GM19372 (cell line): ENCODE data around the gene BARD1.
A peak's percentile ranks its signal among the peaks of the same experiment; 100 is the strongest.
"Not testable (repeated sequence)": the region's sequence is repeated elsewhere in the genome, so short reads cannot be mapped to it uniquely, and the experiment has no call there.

ENCODE experiments used
- ATAC-seq: cut with Tn5 transposase; IDR thresholded peaks from one replicate; pipeline ENCODE4 v1.9.1; 2021; ENCODE audit warnings: mild to moderate bottlenecking, low read depth, moderate library complexity; ENCODE audit not compliant: unreplicated experiment

BARD1 gene

GRCh38 chr2:214808981-214809750 lies at the start of gene BARD1:
BARD1 (minus strand) TSS chr2:214809683; CDS start chr2:214809569, 114 bp downstream.
- ATAC-seq: peak; percentile 20

GRCh38 chr2:214856137-214856536 lies 46.7 kb upstream of the BARD1 start:
- ATAC-seq: no peak

GRCh38 chr2:214853906-214854305 lies 44.4 kb upstream of the BARD1 start:
- ATAC-seq: no peak

GRCh38 chr2:214843823-214844222 lies 34.3 kb upstream of the BARD1 start:
- no peak for ATAC-seq

- peak; percentile 73 for ATAC-seq
Measured at GRCh38 chr2:214839464-214839863, 30.0 kb upstream of the BARD1 start.

GRCh38 chr2:214837466-214837865 lies 28.0 kb upstream of the BARD1 start:
- no peak for ATAC-seq

- ATAC-seq: no peak
Measured at GRCh38 chr2:214836568-214836967, 27.1 kb upstream of the BARD1 start.

- ATAC-seq: peak; percentile 75
Measured at GRCh38 chr2:214830794-214831346, 21.4 kb upstream of the BARD1 start.

- ATAC-seq: no peak
Measured at GRCh38 chr2:214816008-214816533, 6.6 kb upstream of the BARD1 start.

GRCh38 chr2:214810671-214811070 lies 1.2 kb upstream of the BARD1 start:
- ATAC-seq: no peak

GRCh38 chr2:214809751-214810564 lies 475 bp upstream of the BARD1 start:
- peak; percentile 80 for ATAC-seq

- ATAC-seq: no peak
Measured at GRCh38 chr2:214807653-214808052, 1.8 kb downstream of the BARD1 start.

GRCh38 chr2:214801768-214802397 lies 7.6 kb downstream of the BARD1 start:
- no peak for ATAC-seq

- ATAC-seq: no peak
Measured at GRCh38 chr2:214801068-214801467, 8.4 kb downstream of the BARD1 start.

GRCh38 chr2:214800180-214800579 lies 9.3 kb downstream of the BARD1 start:
- ATAC-seq: no peak

GRCh38 chr2:214796911-214797310 lies 12.6 kb downstream of the BARD1 start:
- no peak for ATAC-seq

GRCh38 chr2:214783181-214783580 lies 26.3 kb downstream of the BARD1 start:
- ATAC-seq: not testable (repeated sequence)

GRCh38 chr2:214782671-214783070 lies 26.8 kb downstream of the BARD1 start:
- ATAC-seq: no peak

GRCh38 chr2:214781226-214781625 lies 28.3 kb downstream of the BARD1 start:
- no peak for ATAC-seq

GRCh38 chr2:214775971-214776370 lies 33.5 kb downstream of the BARD1 start:
- no peak for ATAC-seq

- ATAC-seq: no peak
Measured at GRCh38 chr2:214774108-214774507, 35.4 kb downstream of the BARD1 start.
